Neural crest cell (in vitro differentiated cells): ENCODE results near the gene RPS26. TPM values are rescaled to one million over a fixed set of nuclear protein-coding genes. Genes with fewer than 3 reads are reported as not detected.

Experiments
- DNase-seq: peaks from one replicate; pipeline ENCODE4 v3.0.0; 2021; ENCODE audit warnings: low read depth, mixed read lengths, low spot score
- H3K27ac Mint-ChIP-seq: one replicate; pipeline ENCODE4 v1.8.0; 2021; ENCODE audit warnings: mild to moderate bottlenecking, mixed read lengths; ENCODE audit not compliant: unreplicated experiment
- H3K27me3 Mint-ChIP-seq: 2 replicates; pipeline ENCODE4 v1.8.0; 2021; ENCODE audit warnings: low read depth, mild to moderate bottlenecking, mixed read lengths
- H3K36me3 Mint-ChIP-seq: 2 replicates; pipeline ENCODE4 v1.8.0; 2021; ENCODE audit warnings: low read depth, mild to moderate bottlenecking, mixed read lengths
- H3K4me1 Mint-ChIP-seq: 2 replicates; pipeline ENCODE4 v1.8.0; 2021; ENCODE audit warnings: mixed read lengths
- H3K4me3 Mint-ChIP-seq: one replicate; pipeline ENCODE4 v1.8.0; 2021; ENCODE audit warnings: mild to moderate bottlenecking, mixed read lengths
- H3K9me3 Mint-ChIP-seq: 2 replicates; pipeline ENCODE4 v1.8.0; 2021; ENCODE audit warnings: mixed read lengths
- CTCF ChIP-seq: fragments of 200-600 bp; sonication (generic); conservative IDR thresholded peaks from 2 replicates; pipeline ENCODE4 v1.5.0; 2021; ENCODE audit warnings: antibody characterized with exemption, mild to moderate bottlenecking
- long read RNA-seq: library from polyadenylated mRNA; unstranded; transcript quantifications from one replicate; pipeline ENCODE4 v2.0.0, GENCODE V29; 2020
- total RNA-seq: library from RNA; stranded (reverse); gene quantifications from 2 replicates; pipeline ENCODE4 v1.2.1, GENCODE V29; 2021

RPS26 gene
- 32.3 and 43.1 TPM in 2 replicates for total RNA-seq
- long read RNA-seq, partial matches to known transcripts, result 6 of 15 reads
- long read RNA-seq, other reads (novel, unspliced or antisense), result 8 of 15 reads

- peak; percentile 63 for TF ChIP-seq CTCF
- Mint-ChIP-seq H3K4me3 (peak within 1 kb of the TSS; percentile 96), H3K36me3 (peaks cover 12% of the 10 kb centered on the region), H3K27ac (peak within 1 kb of the TSS; percentile 99), H3K4me1 (peaks cover 39% of the 10 kb centered on the region), H3K9me3 (no peaks in the 10 kb centered on the region), H3K27me3 (no peaks in the 10 kb centered on the region)
- DNase-seq, result peak; percentile 85
Measured at GRCh38 chr12:56041552-56042429, at the start of gene RPS26. RPS26 (plus strand) TSS chr12:56041918; CDS start chr12:56042167, 249 bp downstream.

- H3K36me3 Mint-ChIP-seq, result peaks cover 15% of the 10 kb centered on the region
- no peak overlapping the region for H3K4me3 Mint-ChIP-seq
- H3K27ac Mint-ChIP-seq, result peak overlapping the region; percentile 67
- TF ChIP-seq CTCF, result no peak
- peaks cover 22% of the 10 kb centered on the region for H3K4me1 Mint-ChIP-seq
- H3K9me3 Mint-ChIP-seq, result no peaks in the 10 kb centered on the region
- DNase-seq, result no peak
- no peaks in the 10 kb centered on the region for H3K27me3 Mint-ChIP-seq
Measured at GRCh38 chr12:55993230-55993853, 48.4 kb upstream of the RPS26 start.

GRCh38 chr12:55995366-55995765 is 46.4 kb upstream of the RPS26 start:
- Mint-ChIP-seq H3K27me3 (no peaks in the 10 kb centered on the region), H3K9me3 (no peaks in the 10 kb centered on the region), H3K36me3 (peaks cover 9% of the 10 kb centered on the region), H3K4me1 (peaks cover 33% of the 10 kb centered on the region), H3K27ac (no peak overlapping the region), H3K4me3 (peak overlapping the region; percentile 27)
- no peak for TF ChIP-seq CTCF
- DNase-seq, result no peak

GRCh38 chr12:55996201-55996714 is 45.5 kb upstream of the RPS26 start:
- Mint-ChIP-seq H3K27me3 (no peaks in the 10 kb centered on the region), H3K4me3 (peak overlapping the region; percentile 94), H3K36me3 (peaks cover 5% of the 10 kb centered on the region), H3K4me1 (peaks cover 33% of the 10 kb centered on the region), H3K27ac (peak overlapping the region; percentile 38), H3K9me3 (no peaks in the 10 kb centered on the region)
- peak; percentile 94 for TF ChIP-seq CTCF
- DNase-seq, result peak; percentile 66

- no peaks in the 10 kb centered on the region for H3K9me3 Mint-ChIP-seq
- TF ChIP-seq CTCF, result no peak
- peaks cover 8% of the 10 kb centered on the region for H3K36me3 Mint-ChIP-seq
- peak; percentile 86 for DNase-seq
- peak within 1 kb of the TSS; percentile 93 for H3K27ac Mint-ChIP-seq
- peak within 1 kb of the TSS; percentile 94 for H3K4me3 Mint-ChIP-seq
- no peaks in the 10 kb centered on the region for H3K27me3 Mint-ChIP-seq
- H3K4me1 Mint-ChIP-seq, result peaks cover 33% of the 10 kb centered on the region
Measured at GRCh38 chr12:55996715-55997534, 44.8 kb upstream of the RPS26 start, which contains the start of gene SUOX. SUOX (plus strand) TSS chr12:55997276; CDS start chr12:56002222, 4,946 bp downstream.
